WTC11 (cell line): ENCODE measurements around the gene TP73. TPM values are rescaled to one million over a fixed set of nuclear protein-coding genes. Genes with fewer than 3 reads are reported as not detected.

Experiments
- ATAC-seq: fragments of 200-7000 bp; cut with Tn5 transposase; 2 replicates; pipeline ENCODE4 v1.10.0; 2021; ENCODE audit warnings: mild to moderate bottlenecking, moderate library complexity
- CTCF ChIA-PET: fragments of 300-600 bp; sonication (Branson Sonifier 250); formaldehyde crosslinking; loops from one replicate; lab custom pipeline; 2021; ENCODE audit warnings: antibody characterized with exemption; lab: Charles Lee
- POLR2A ChIA-PET: fragments of 350-600 bp; sonication (Branson Sonifier 250); formaldehyde crosslinking; loops from one replicate; lab custom pipeline; 2021; ENCODE audit warnings: antibody characterized with exemption; lab: Charles Lee
- DNase-seq: peaks from one replicate; pipeline ENCODE4 v3.0.0; 2021; ENCODE audit warnings: low spot score
- H3K27ac Mint-ChIP-seq: 2 replicates; pipeline ENCODE4 v1.8.0; 2021; ENCODE audit warnings: mixed read lengths
- H3K27me3 Mint-ChIP-seq: 2 replicates; pipeline ENCODE4 v1.8.0; 2021; ENCODE audit warnings: low read depth, mild to moderate bottlenecking, moderate library complexity, mixed read lengths
- H3K36me3 Mint-ChIP-seq: 2 replicates; pipeline ENCODE4 v1.8.0; 2021; ENCODE audit warnings: mixed read lengths
- H3K4me1 Mint-ChIP-seq: 2 replicates; pipeline ENCODE4 v1.8.0; 2022; ENCODE audit warnings: mixed read lengths
- H3K4me3 Mint-ChIP-seq: 2 replicates; pipeline ENCODE4 v1.8.0; 2021; ENCODE audit warnings: mild to moderate bottlenecking, moderate library complexity, mixed read lengths
- H3K9me3 Mint-ChIP-seq: 2 replicates; pipeline ENCODE4 v1.8.0; 2021; ENCODE audit warnings: mixed read lengths
- ATF1 ChIP-seq: sonication (generic); formaldehyde crosslinking; IDR thresholded peaks from 2 replicates; pipeline ENCODE4 v1.8.1; 2023; ENCODE audit warnings: mild to moderate bottlenecking, moderate library complexity, missing genetic modification reagents
- CREM ChIP-seq: sonication (generic); formaldehyde crosslinking; IDR thresholded peaks from 2 replicates; pipeline ENCODE4 v1.8.1; 2022; ENCODE audit warnings: mild to moderate bottlenecking, missing genetic modification reagents, moderate library complexity
- FOXJ3 ChIP-seq: sonication (generic); formaldehyde crosslinking; IDR thresholded peaks from 2 replicates; pipeline ENCODE4 v1.9.0; 2021; ENCODE audit warnings: missing genetic modification reagents, mild to moderate bottlenecking, borderline replicate concordance
- GABPB1 ChIP-seq: sonication (generic); formaldehyde crosslinking; IDR thresholded peaks from 2 replicates; pipeline ENCODE4 v1.8.1; 2023; ENCODE audit warnings: mild to moderate bottlenecking, missing genetic modification reagents
- HMGA2 ChIP-seq: fragments of 250-450 bp; sonication (Bioruptor Pico); IDR thresholded peaks from 2 replicates; pipeline ENCODE4 v1.4.0; 2021; ENCODE audit warnings: mild to moderate bottlenecking, moderate library complexity
- NFATC4 ChIP-seq: fragments of 250-450 bp; sonication (Bioruptor Pico); IDR thresholded peaks from 2 replicates; pipeline ENCODE4 v1.9.0; 2021; ENCODE audit warnings: mild to moderate bottlenecking
- NR2C2 ChIP-seq: sonication (generic); formaldehyde crosslinking; IDR thresholded peaks from 2 replicates; pipeline ENCODE4 v1.8.0; 2022; ENCODE audit warnings: mild to moderate bottlenecking, missing genetic modification reagents
- PRRX2 ChIP-seq: fragments of 250-450 bp; sonication (Bioruptor Pico); IDR thresholded peaks from 2 replicates; pipeline ENCODE4 v1.8.0; 2021; ENCODE audit warnings: mild to moderate bottlenecking
- RORB ChIP-seq: fragments of 250-450 bp; sonication (Bioruptor Pico); IDR thresholded peaks from 2 replicates; pipeline ENCODE4 v1.9.0; 2021; ENCODE audit warnings: mild to moderate bottlenecking
- TCF7 ChIP-seq: sonication (generic); formaldehyde crosslinking; IDR thresholded peaks from 2 replicates; pipeline ENCODE4 v1.8.0; 2022; ENCODE audit warnings: mild to moderate bottlenecking, low read depth, missing genetic modification reagents, moderate library complexity
- ZNF121 ChIP-seq: sonication (generic); formaldehyde crosslinking; IDR thresholded peaks from 2 replicates; pipeline ENCODE4 v1.8.0; 2023; ENCODE audit warnings: missing genetic modification reagents
- ZNF138 ChIP-seq: sonication (generic); formaldehyde crosslinking; conservative IDR thresholded peaks from 2 replicates; pipeline ENCODE4 v1.8.1; 2022; ENCODE audit warnings: mild to moderate bottlenecking, moderate library complexity, missing genetic modification reagents
- ZNF232 ChIP-seq: sonication (generic); formaldehyde crosslinking; IDR thresholded peaks from 2 replicates; pipeline ENCODE4 v1.8.0; 2022; ENCODE audit warnings: mild to moderate bottlenecking, missing genetic modification reagents
- ZNF396 ChIP-seq: fragments of 250-450 bp; sonication (Bioruptor Pico); IDR thresholded peaks from 2 replicates; pipeline ENCODE4 v1.8.0; 2021; ENCODE audit warnings: mild to moderate bottlenecking, moderate library complexity, borderline replicate concordance
- ZNF671 ChIP-seq: fragments of 250-450 bp; sonication (Bioruptor Pico); IDR thresholded peaks from 2 replicates; pipeline ENCODE4 v1.8.0; 2021; ENCODE audit warnings: mild to moderate bottlenecking
- total RNA-seq: library from RNA; stranded (reverse); gene quantifications from 3 replicates; pipeline ENCODE4 v1.2.3, GENCODE V29; 2021
- TF ChIP-seq, protein P1 (sequence below): sonication (generic); formaldehyde crosslinking; IDR thresholded peaks from 2 replicates; pipeline ENCODE4 v1.8.0; 2023; ENCODE audit warnings: mild to moderate bottlenecking, missing genetic modification reagents
- TF ChIP-seq, protein P2 (sequence below): sonication (generic); formaldehyde crosslinking; conservative IDR thresholded peaks from 2 replicates; pipeline ENCODE4 v1.8.1; 2023; ENCODE audit warnings: mild to moderate bottlenecking, low read depth, missing genetic modification reagents, moderate library complexity
- TF ChIP-seq, protein P3 (sequence below): sonication (generic); formaldehyde crosslinking; IDR thresholded peaks from 2 replicates; pipeline ENCODE4 v1.8.1; 2023; ENCODE audit warnings: mild to moderate bottlenecking, missing genetic modification reagents, moderate library complexity
- TF ChIP-seq, protein P4 (sequence below): sonication (generic); formaldehyde crosslinking; IDR thresholded peaks from 2 replicates; pipeline ENCODE4 v1.8.1; 2023; ENCODE audit warnings: mild to moderate bottlenecking, moderate library complexity, missing genetic modification reagents

Gene TP73
- total RNA-seq, 1 experiment from 2014 or later: 5.7 TPM

DNA sequence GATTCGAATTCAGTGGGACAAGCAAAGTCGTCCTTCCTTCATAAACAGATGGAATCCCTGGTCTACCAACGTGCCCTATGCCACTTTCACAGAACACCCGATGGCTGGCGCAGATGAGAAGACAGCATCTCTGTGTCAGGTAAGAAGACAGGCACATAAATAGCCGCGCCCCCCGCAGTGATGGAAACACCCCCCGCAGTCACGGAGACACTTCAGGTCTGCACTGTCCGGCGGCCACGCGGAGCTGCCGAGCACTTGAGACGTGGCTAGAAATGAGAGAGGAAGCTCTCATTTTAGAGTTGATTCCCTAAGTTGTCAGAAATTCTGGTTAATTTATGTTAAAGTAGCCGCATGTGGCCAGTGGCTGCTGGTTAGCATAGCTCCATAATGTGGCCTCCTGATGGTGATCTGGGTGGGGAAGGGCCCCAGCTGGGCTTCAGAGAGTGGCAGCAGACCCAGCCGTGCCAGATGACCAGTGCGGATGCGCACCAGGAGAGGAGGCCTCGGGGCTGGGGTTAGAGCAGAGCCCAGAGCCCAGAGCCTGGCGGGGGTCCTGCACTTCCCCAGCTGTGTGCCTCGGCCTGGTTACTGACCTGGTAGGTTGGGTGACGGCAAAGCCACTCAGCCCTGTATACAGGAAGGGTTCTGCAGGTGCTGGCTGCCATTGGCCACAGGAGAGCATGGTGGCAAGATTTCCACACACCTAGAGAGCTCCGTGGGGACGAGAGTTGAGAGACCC is 24.6 kb upstream of the TP73 start:
- ChIA-PET POLR2A (no interaction called here), CTCF (interaction anchor here (0.6 to 5.0 kb wide), 6 partner anchors 9 to 137 kb away, joined by 3 to 24 read pairs (median 4); no protein-coding TSS in a partner anchor)
- Mint-ChIP-seq H3K36me3 (peaks cover 15% of the 10 kb centered on the region), H3K27ac (no peak overlapping the region; the same call in 1 of the 2 replicates), H3K4me3 (no peak overlapping the region), H3K9me3 (no peaks in the 10 kb centered on the region), H3K27me3 (no peaks in the 10 kb centered on the region; the same call in 1 of the 2 replicates), H3K4me1 (peaks cover 12% of the 10 kb centered on the region)
- TF ChIP-seq NFATC4 (CRISPR knock-in tag): no peak
- no peak for TF ChIP-seq PRRX2 (CRISPR knock-in tag)
- TF ChIP-seq GABPB1: no peak
- no peak for TF ChIP-seq TCF7 (CRISPR knock-in tag)
- TF ChIP-seq ZNF121 (CRISPR knock-in tag): no peak
- TF ChIP-seq NR2C2 (CRISPR knock-in tag): no peak
- TF ChIP-seq ZNF138: no peak
- TF ChIP-seq, protein P1, sequence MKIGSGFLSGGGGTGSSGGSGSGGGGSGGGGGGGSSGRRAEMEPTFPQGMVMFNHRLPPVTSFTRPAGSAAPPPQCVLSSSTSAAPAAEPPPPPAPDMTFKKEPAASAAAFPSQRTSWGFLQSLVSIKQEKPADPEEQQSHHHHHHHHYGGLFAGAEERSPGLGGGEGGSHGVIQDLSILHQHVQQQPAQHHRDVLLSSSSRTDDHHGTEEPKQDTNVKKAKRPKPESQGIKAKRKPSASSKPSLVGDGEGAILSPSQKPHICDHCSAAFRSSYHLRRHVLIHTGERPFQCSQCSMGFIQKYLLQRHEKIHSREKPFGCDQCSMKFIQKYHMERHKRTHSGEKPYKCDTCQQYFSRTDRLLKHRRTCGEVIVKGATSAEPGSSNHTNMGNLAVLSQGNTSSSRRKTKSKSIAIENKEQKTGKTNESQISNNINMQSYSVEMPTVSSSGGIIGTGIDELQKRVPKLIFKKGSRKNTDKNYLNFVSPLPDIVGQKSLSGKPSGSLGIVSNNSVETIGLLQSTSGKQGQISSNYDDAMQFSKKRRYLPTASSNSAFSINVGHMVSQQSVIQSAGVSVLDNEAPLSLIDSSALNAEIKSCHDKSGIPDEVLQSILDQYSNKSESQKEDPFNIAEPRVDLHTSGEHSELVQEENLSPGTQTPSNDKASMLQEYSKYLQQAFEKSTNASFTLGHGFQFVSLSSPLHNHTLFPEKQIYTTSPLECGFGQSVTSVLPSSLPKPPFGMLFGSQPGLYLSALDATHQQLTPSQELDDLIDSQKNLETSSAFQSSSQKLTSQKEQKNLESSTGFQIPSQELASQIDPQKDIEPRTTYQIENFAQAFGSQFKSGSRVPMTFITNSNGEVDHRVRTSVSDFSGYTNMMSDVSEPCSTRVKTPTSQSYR (CRISPR knock-in tag): no peak
- no peak for TF ChIP-seq ZNF396 (CRISPR knock-in tag)
- no peak for TF ChIP-seq HMGA2 (CRISPR knock-in tag)
- no peak for TF ChIP-seq RORB
- no peak for TF ChIP-seq ZNF671 (CRISPR knock-in tag)
- TF ChIP-seq ATF1 (CRISPR knock-in tag): no peak
- TF ChIP-seq ZNF232 (CRISPR knock-in tag): no peak
- ATAC-seq (no peak), DNase-seq (no peak)

DNA sequence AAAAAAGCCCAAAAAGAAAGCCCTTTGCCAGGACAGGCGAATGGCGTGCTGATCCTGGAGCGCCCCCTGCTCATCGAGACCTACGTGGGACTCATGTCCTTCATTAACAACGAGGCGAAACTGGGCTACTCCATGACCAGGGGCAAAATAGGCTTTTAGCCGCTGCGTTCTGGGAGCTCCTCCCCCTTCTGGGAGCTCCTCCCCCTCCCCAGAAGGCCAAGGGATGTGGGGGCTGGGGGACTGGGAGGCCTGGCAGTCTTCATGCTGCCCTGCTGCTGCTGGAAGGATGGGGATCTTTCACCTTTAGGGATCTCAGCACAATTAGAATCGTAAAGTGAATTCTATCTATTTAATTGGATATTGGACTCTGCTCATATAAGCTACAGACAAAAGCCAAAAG is 23.9 kb upstream of the TP73 start:
- H3K36me3 Mint-ChIP-seq: peaks cover 19% of the 10 kb centered on the region
- no peaks in the 10 kb centered on the region for H3K9me3 Mint-ChIP-seq
- peaks cover 12% of the 10 kb centered on the region for H3K4me1 Mint-ChIP-seq
- ATAC-seq (no peak), DNase-seq (peak; percentile 4)
- no peaks in the 10 kb centered on the region; the same call in 1 of the 2 replicates for H3K27me3 Mint-ChIP-seq
- no peak overlapping the region for H3K27ac Mint-ChIP-seq
- H3K4me3 Mint-ChIP-seq: no peak overlapping the region
- CTCF ChIA-PET: interaction anchor here (0.6 to 5.0 kb wide), 5 partner anchors 9 to 96 kb away, joined by 3 to 24 read pairs (median 4); partner anchors contain the start of gene TP73
- POLR2A ChIA-PET: no interaction called here
- TF ChIP-seq FOXJ3 (no peak), CREM (CRISPR knock-in tag) (no peak)
- TF ChIP-seq, protein P2, sequence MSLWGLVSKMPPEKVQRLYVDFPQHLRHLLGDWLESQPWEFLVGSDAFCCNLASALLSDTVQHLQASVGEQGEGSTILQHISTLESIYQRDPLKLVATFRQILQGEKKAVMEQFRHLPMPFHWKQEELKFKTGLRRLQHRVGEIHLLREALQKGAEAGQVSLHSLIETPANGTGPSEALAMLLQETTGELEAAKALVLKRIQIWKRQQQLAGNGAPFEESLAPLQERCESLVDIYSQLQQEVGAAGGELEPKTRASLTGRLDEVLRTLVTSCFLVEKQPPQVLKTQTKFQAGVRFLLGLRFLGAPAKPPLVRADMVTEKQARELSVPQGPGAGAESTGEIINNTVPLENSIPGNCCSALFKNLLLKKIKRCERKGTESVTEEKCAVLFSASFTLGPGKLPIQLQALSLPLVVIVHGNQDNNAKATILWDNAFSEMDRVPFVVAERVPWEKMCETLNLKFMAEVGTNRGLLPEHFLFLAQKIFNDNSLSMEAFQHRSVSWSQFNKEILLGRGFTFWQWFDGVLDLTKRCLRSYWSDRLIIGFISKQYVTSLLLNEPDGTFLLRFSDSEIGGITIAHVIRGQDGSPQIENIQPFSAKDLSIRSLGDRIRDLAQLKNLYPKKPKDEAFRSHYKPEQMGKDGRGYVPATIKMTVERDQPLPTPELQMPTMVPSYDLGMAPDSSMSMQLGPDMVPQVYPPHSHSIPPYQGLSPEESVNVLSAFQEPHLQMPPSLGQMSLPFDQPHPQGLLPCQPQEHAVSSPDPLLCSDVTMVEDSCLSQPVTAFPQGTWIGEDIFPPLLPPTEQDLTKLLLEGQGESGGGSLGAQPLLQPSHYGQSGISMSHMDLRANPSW: no peak
- TF ChIP-seq, protein P3, sequence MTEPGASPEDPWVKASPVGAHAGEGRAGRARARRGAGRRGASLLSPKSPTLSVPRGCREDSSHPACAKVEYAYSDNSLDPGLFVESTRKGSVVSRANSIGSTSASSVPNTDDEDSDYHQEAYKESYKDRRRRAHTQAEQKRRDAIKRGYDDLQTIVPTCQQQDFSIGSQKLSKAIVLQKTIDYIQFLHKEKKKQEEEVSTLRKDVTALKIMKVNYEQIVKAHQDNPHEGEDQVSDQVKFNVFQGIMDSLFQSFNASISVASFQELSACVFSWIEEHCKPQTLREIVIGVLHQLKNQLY (CRISPR knock-in tag): no peak
- TF ChIP-seq, protein P4, sequence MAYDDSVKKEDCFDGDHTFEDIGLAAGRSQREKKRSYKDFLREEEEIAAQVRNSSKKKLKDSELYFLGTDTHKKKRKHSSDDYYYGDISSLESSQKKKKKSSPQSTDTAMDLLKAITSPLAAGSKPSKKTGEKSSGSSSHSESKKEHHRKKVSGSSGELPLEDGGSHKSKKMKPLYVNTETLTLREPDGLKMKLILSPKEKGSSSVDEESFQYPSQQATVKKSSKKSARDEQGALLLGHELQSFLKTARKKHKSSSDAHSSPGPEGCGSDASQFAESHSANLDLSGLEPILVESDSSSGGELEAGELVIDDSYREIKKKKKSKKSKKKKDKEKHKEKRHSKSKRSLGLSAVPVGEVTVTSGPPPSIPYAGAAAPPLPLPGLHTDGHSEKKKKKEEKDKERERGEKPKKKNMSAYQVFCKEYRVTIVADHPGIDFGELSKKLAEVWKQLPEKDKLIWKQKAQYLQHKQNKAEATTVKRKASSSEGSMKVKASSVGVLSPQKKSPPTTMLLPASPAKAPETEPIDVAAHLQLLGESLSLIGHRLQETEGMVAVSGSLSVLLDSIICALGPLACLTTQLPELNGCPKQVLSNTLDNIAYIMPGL (CRISPR knock-in tag): no peak
